GM19324 (cell line): Measurements from ENCODE around the gene ITPR1.
"Not testable (repeated sequence)": the region's sequence is repeated elsewhere in the genome, so short reads cannot be mapped to it uniquely, and the experiment has no call there.

Experiments used
- ATAC-seq: cut with Tn5 transposase; IDR thresholded peaks from one replicate; pipeline ENCODE4 v1.9.1; 2021; ENCODE audit warnings: mild to moderate bottlenecking, moderate library complexity; ENCODE audit not compliant: unreplicated experiment, low FRiP score

The ITPR1 gene

DNA sequence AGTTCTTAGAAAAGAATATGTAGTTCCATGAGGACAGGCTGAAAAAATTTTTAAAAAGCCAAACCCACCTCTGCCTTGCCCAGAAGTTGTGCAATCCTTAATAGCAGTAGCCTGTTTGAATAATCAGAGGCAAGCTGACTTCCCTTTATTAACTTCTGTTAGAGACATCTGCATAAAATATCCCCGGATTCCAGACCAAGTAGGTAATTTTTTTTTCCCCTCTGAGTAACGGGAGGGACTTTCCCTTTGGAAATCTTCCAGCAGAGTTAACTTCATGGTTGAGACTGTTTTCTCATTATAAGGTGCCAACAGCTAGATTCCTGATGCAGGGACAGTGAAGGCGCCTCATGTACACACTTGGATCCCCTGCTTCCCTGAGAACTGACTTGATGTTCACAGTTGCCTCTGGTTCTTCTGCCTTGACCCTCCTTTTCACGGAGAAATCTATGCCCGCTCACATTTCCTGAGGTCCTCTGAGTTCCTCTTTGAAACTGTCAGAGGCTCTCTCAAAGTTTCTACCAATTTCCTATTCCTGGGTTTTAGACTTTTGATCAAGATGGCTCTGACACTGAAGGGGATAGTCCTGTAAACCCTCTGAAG is 258.5 kb downstream of the ITPR1 start:
- ATAC-seq: no peak

DNA sequence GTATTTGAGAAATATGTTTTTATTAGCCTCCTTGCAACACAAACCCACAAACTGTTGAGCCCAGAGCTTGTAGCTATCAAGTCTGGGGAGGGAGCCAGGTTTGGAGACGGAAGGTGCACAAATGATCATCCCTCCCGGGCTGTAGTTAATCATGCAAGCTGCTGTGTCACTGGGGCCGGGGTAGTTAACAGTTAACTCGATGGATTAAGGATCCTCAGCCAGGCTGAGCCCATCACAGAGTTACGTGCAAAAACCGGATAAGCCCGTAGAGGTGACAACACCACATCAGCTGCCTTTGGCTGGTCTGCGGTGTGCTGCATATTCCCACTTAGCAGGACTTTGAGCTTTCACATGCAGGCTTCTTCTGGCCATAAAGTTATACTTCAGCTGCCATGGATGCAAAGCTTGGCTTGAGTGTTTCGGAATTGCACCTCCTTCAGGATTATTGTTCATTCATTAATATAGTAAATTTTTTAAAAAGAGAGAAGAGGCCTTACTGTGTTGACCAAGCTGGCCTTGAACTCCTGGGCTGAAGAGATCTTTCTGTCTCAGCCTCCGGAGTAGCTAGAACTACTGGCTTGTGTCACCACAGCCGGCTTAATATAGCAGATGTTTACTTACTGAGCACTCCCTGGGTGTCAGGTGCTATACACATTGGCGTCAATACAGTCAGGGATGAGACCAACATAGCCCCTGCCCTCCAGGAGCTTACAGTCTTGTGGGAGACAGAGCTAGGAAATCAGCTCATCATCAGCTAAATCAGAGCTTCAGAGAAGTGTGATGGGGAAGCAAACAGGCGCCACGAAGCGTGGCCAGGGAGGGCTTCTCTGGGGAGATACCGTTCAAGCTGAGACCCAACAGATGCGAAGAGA is 259.3 kb downstream of the ITPR1 start:
- ATAC-seq: no peak

DNA sequence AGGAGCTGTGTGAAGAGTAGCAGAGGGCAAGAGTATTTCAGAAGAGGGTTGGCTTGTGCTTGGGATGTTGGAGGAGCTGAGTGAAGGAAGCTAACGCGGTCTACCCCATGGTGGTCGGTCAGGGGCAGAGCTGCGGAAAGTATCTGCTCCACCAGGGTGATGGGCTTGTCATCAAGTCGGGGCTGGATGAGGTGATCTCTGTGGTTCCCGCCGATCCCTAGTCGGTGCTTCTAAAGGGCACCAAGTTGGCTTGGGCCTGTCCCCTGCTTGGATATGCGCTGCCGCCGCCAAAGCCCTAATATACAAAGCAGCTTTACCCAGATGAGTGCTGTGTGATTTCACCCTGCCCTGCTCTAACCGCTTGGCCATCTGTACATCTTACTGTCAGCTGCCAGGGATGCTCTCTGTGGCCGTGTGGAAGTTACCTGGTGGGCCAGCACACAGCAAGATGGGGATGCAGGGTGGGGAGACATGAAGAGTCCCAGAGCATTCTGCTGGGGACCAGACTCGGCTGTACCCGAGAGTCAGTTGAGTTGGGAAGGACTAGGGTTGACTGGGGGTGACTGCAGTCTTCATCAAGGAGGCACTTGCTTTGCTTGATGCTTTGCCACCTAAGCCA is 260.0 kb downstream of the ITPR1 start:
- ATAC-seq: no peak

DNA sequence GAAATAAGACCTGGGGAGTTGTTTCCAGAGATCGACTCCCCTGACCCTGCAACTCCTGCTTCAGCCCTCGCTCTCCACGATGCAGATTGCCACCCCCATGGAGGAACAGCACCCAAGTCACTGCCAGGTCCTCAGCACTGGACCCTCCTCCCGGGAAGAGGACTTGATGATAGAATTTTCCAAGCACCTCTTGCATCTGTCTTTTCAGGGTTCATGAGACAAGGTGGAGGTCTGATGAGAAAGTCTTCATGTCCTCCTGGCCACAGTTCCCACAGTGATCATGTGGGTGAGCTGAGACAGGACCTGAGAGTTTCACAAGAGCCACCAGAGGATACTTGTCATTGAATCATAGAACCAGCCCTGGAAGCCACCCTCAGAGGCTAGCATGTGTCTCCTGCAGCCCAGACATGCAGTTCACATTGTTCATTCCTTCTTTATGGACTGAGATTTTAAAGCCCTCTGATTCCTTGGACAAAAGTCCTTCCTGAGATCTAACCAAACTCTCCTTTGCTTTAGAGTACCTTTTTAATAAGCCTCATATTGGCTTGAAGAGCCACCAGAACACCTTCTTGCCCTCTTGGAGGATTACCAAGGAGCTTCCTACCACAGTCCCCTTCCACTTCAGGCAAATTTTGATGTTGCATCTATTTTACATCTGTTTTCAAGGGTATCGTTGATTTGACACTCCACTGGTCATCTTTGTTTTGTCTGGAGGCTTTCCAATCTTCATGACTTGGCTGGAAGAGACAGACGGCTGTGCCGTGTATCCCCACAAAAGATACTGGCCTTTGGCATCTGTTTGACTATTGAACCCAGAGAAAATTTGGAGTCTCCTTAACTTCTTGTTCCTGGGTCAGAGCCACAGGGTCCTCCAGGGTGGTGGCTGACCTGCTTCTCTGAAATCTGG is 261.3 kb downstream of the ITPR1 start:
- ATAC-seq: peak; percentile 71

DNA sequence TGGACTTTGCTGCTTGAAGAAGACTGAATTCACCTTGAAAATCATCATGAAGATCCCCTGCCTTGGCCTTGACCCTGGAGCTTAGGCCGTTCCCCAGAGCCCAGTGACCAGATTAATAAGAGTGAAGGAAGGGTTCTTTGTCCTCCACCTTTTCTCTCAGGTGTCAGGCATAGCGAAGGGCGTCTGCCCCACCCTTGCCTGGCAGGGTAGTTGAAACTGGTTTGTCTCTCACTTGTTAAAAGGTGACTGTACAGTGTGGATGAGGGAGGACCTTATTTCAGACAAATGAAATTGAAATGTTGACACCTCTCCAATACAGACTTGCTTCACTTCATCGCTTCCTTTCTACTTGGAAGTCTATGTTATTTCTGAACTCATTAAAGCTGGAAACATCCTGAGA is 262.4 kb downstream of the ITPR1 start:
- no peak for ATAC-seq

DNA sequence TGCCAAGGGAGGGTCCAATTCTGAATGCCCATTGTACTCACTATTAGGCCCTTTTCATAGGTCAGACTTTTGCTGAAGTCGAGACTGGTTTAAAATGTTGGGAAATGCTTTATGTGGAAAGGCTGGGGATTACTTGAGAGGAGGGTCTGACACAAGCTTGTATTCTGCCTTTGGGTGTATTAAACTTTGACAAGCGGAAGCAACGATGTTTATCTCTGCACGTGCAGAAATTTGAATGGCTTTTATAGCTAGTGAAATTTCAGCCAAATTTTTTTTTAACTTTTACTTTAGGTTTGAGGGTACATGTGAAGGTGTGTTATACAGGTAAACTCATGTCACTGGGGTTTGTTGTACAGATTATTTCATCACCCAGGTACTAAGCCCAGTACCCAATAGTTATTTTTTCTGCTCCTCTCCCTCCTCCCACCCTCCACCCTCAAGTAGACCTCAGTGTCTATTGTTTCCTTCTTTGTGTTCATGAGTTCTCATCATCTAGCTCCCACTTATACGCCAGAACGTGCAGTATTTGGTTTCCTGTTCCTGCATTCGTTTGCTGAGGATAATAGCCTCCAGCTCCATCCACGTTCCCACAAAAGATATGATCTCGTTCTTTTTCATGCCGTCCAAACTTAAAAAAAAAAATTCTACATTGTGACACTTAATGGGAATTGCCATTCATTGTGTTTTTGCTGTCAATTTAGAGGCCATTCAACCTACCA is 263.1 kb downstream of the ITPR1 start:
- no peak for ATAC-seq

DNA sequence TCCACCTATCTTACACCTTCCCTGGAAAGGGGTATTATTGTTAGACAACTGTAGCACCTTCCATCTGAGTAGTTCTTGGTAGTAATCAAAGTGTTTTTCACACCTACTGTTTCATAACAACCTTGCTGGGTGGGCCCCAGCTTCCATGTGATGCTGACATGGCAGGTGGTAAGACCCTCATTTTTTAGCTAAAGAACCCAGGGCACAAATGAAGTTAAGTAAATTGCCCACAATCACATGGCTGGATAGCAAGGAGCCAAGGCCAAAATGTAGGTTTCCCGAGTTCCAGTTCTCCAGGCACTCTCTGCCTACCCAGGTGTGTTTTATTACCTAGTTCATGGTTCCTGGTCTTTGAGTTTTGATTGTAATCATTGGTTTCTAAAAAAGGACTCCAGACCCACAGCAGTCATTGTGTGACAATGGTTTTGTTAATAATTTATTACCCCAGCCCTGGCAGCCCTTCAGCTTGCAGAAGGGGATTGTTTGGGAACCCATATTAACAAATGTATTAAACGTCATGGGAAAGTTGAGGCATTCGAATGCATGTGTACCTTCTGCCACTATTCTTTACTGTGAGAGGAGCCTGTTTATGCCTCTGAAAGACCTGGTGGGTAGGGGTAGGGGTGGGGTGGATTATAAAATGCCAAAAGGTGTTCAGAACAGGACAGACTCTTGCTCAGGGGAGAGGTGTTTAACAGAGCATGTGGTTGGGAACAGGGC is 263.9 kb downstream of the ITPR1 start:
- ATAC-seq: peak; percentile 30

DNA sequence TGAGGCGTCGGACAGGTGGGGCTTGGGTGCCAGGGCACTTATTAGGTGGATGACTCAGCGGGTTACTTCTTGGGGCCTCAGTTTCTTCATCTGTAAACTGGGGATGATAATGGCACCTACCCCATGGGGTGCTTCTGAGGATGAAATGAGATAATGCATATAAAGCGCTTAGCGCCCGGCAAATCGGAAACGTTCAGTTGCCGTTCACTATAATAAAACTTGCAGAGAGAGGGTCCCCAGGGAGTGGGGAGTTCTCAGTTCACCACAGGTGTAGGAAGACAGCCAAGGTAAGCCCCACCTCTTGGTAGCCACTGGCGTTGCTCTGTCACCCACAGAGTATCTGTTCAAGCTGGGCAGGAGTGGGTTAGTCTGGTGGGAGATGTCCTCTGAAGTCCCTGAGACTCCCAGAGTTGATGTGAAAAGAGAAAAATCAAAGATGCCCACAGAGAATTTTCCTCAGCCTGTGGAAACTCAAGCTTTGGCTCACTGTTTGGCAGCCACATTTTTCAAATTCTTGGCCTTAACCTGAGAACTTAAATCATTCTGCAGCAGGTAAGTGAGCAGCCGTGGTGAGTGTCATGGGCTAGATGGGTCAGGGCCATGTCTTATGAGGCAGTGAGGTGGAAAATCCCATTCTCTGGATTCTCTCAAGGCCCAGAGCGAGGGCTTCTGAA is 264.6 kb downstream of the ITPR1 start:
- no peak for ATAC-seq

DNA sequence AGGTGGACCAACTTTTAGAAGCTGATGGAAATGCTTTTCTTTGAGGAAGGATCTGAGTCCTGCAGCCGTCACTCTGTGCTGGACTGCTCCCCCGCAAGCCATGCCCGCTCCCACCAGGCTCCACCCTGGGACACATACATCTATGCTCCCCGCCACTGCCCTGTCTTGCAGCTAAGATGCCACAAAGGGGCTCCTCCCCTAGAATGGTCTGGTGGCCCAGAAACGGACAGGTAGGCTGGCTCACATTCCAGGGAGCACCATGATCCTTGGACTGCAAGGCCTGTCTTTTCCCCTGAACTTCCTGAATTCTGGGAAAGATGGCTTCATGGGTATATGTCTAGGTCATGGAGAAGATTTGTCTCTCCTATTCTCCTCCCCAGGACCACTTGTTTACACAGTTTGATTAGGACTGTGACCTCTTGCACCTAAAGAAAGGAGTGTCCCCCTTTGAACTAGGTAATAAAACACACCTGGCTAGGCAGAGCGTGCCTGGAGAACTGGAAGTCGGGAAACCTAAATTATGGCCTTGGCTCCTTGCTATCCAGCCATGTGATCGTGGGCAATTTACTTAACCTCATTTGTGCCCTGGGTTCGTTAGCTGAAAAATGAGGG is 265.2 kb downstream of the ITPR1 start:
- ATAC-seq: no peak

DNA sequence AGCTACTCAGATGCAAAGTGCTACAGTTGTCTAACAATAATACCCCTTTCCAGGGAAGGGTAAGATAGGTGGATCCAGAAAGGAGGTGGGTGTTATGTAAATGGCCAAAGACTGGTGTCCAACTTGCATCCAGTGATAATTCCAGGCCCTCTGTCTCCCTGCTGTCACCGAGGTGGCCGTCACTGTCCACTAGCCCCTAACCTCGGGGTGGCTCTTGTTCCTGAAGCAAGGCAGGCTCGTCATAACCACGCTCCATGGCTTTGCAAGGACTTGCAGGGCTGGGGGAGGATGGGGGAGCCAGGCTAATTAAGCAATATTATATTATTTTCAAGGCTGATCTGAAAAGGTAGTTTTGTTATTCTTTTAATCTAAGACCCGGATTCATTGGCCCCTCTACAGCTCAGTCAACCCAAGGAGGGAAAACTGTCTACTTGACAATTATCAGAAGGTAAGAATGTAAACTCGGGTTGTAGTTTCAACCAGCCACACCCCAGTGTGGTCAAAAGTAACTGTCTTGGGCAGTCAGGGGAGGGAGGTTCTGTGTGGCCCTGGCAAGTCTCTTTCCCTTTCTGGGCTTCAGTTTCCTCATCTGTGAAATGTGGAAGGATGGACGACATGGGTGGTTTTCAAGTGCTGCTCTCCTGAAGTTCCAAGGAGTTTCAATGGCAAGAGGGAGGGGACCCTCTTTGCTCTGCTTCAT is 266.0 kb downstream of the ITPR1 start:
- ATAC-seq: no peak

DNA sequence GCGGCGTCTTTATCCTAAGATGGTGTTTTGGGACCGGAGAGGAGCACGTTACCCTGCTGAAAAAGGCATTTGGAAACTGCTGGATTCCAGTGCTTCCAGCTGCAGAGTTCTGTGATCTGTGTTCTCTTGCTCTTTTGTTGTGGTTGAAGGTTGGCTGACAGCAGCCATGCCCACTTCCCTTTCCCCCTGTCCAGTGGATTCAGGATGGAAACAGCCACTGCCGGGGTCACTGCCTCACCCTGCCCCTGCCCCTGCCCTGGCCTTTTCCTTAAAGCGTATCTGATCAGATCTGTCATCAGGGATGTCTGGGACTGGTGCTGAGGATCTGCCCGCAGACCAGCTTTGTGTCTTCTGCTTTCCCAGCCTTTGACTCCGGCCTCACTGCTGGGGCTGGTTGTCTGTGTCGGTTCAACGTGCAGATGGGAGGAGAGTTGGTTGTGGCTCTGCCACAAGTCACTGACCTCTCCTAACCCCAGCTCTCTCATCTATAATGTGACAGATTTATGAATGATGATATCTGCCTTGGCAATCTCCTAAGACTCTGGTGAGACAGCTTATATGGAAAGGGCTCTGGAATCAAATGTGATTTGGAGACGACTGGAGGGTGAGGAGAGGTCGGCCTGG is 266.7 kb downstream of the ITPR1 start:
- ATAC-seq: no peak

DNA sequence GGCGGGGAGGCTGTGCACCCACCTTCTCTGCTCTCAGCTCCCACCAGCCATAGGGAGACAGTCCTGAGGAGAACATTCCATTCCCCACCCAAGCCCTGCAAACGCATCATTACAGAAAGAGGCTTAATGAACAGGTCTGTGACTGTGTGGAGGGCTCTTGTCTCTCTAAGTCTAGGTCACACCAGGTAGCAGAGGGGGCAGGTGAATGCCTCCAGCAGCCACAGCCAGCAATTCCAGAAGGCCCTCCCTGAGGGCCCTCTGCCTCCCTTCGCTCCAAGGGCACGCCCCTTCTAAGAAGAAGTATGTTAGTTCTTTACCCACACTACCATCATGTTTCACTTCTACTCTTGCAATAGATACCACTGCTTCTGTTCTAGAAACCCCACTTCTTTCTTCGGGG is 268.6 kb downstream of the ITPR1 start:
- ATAC-seq: no peak

DNA sequence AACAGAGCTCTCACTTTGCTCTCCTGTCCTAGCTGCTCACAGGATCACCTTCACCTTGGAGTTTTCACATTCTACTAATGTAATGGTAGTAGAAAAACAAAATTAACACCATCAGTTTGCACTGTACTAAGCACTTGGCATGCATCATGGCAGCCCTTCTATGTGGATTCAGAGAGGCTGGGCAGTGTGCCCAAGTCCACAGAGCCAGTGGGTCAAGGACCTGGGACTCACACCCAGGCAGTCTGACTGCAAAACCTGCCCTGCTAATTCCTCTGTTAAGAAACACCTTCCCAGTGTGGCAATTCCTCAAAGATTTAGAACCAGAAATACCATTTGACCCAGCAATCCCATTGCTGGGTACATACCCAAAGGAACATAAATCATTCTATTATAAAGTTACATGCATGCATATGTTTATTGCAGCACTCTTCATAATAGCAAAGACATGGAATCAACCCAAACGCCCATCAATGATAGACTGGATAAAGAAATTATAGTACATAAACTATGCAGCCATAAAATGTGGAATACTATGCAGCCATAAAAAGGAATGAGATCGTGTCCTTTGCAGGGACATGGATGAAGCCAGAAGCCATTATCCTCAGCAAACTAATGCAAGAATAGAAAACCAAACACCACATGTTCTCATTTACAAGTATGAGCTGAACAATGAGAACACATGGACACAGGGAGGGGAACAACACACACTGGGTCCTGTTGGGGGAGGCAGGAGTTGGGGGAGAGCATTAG is 269.5 kb downstream of the ITPR1 start:
- ATAC-seq: not testable (repeated sequence)

DNA sequence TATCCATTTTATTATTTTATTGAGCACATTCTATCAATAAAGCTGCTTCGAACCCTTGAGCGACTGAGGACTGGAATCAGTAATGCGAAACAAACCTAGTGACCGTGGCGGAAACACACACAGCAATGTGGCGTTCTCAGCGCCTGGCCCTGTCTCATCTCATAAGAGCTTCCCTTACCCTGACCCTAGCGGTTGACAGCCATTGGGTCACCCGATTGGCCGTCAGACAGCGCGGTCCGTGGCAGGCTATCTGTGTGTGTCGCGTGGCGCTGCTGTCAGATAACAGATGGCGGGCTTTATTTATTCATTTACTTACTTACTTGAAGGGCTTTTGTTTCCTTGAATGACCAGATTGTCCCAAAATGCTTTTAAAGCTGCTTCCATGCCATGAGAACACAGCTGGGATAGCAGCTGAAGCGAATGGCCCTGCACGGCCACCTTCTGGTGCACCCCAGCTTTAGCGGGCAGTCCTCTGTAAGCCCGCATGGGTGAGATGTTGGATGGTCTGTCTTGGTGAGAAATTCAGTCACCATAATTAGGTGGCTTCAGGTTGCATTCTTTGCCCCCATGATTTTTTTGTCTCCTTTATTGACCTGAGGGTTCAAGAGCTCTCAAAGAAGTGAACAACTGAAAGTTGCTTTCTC is 270.6 kb downstream of the ITPR1 start:
- ATAC-seq: no peak

DNA sequence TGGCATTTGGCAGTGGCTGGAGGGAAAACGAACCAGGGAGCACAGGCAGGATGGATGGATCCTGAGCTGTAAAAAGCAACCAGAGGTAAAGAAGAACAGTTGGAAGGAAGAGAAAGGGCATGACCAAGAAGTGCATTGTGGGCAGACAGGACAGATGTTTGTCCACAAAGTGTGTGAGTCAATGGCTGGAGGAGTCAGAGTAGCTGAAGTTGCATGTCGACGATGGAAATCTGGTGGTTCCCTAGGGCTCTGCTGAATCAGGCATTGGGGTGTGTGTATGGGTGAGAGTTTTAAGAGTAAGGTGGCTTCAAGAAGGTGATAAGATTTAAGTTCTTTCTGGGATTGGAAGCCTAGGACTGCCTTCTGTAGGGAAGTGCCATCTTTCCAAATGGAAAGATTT is 272.1 kb downstream of the ITPR1 start:
- no peak for ATAC-seq

DNA sequence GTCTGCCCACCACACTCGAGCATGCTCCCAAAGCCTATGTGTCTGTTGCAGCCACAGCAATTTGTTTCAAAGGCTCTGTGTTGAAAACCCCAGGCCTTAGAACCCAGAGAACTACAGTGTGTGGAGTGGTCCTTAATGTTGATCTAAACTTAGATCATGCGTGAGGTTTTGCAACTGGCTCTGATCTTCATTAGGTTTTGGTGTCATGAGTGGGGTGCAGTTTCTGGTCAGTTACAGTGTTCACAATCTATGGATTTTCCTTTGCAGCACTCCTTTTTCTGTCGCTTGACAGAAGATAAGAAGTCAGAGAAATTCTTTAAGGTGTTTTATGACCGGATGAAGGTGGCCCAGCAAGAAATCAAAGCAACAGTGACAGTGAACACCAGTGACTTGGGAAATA is 273.1 kb downstream of the ITPR1 start:
- ATAC-seq: no peak
